ENCODE results near the gene ACIN1. TPM values are rescaled to one million over a fixed set of nuclear protein-coding genes. Genes with fewer than 3 reads are reported as not detected.

ACIN1 gene
- total RNA-seq, 4 donors from 2014 or later, result 78.7 to 217 (median 103) TPM

- Histone ChIP-seq H3K4me3 (no peak overlapping the region), H3K36me3 (peaks cover 53% of the 10 kb centered on the region), H3K27me3 (no peaks in the 10 kb centered on the region), H3K27ac (no peak overlapping the region), H3K9me3 (no peaks in the 10 kb centered on the region), H3K4me1 (peaks cover 27% of the 10 kb centered on the region)
- TF ChIP-seq, protein P1, sequence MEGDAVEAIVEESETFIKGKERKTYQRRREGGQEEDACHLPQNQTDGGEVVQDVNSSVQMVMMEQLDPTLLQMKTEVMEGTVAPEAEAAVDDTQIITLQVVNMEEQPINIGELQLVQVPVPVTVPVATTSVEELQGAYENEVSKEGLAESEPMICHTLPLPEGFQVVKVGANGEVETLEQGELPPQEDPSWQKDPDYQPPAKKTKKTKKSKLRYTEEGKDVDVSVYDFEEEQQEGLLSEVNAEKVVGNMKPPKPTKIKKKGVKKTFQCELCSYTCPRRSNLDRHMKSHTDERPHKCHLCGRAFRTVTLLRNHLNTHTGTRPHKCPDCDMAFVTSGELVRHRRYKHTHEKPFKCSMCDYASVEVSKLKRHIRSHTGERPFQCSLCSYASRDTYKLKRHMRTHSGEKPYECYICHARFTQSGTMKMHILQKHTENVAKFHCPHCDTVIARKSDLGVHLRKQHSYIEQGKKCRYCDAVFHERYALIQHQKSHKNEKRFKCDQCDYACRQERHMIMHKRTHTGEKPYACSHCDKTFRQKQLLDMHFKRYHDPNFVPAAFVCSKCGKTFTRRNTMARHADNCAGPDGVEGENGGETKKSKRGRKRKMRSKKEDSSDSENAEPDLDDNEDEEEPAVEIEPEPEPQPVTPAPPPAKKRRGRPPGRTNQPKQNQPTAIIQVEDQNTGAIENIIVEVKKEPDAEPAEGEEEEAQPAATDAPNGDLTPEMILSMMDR (IDR thresholded peaks at IDR 0.05), result no peak
- no peak for TF ChIP-seq EP300 (IDR thresholded peaks at IDR 0.05)
- TF ChIP-seq POLR2AphosphoS5 (IDR thresholded peaks at IDR 0.05), result no peak
- no peak for TF ChIP-seq POLR2A (IDR thresholded peaks at IDR 0.05)
- peak in 1 of 2 donors; percentile 37 for DNase-seq (ENCODE audit: low spot score in 2 of 2)
- 90% methylated on average over 32 of the region's 32 CpGs for WGBS
Observed at GRCh38 chr14:23058654-23059504, 36.1 kb downstream of the ACIN1 start.

DNA sequence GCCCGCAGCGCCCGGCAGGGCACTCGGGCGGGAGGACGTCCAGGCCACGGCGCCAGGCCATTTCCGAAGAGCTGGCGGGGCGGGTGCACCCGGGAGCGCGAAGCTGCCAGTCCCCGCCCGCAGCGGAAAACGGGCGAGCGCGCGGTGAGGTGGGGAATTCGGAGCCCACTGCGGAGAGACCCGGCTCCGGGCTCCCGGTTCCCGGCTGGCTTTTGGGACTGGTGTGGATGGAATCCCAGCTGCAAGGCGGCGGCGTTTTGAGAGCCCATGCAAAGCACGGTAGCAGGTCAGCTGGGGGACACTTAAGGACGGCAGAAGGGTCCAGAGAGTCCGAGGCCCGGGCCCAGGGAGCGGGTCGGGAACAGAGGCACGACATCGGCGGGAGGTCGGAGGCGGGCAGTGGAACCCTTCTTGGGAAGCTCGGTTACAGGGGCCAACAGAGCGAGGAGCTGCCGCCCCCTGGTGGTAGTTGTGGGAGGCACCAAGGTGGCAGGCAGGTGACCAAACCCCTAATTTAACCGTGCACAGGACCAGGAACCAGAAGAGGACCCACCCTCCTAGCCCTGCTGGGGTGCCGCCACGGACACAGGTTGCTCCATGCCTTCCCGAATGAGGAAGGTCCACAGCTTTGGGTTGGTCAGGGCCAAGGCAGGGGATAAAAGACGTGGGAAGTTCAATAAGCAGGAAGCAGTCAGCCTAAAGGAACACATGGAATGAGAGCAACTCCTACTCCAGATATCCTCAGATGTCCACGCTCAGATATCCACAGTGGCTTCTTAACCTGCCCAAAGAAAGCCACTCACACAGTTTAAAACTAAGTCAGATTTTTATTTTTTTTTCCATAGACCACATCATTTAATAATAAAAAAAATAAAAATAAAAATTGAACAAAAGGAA, 36.9 kb downstream of the ACIN1 start:
- Histone ChIP-seq H3K27ac (no peak overlapping the region), H3K9me3 (no peaks in the 10 kb centered on the region), H3K4me3 (peak overlapping the region; percentile 65), H3K27me3 (no peaks in the 10 kb centered on the region), H3K36me3 (peaks cover 45% of the 10 kb centered on the region), H3K4me1 (peaks cover 27% of the 10 kb centered on the region)
- TF ChIP-seq POLR2AphosphoS5 (IDR thresholded peaks at IDR 0.05) (peak in 1 of 3 donors; percentile 30), POLR2A (IDR thresholded peaks at IDR 0.05) (no peak), EP300 (IDR thresholded peaks at IDR 0.05) (no peak)
- TF ChIP-seq, protein P1 (IDR thresholded peaks at IDR 0.05), result peak; percentile 88 to 94
- DNase-seq (ENCODE audit: low spot score in 2 of 2), result peak; percentile 90 to 95
- WGBS, result 3% methylated on average over 13 of the region's 51 CpGs

DNA sequence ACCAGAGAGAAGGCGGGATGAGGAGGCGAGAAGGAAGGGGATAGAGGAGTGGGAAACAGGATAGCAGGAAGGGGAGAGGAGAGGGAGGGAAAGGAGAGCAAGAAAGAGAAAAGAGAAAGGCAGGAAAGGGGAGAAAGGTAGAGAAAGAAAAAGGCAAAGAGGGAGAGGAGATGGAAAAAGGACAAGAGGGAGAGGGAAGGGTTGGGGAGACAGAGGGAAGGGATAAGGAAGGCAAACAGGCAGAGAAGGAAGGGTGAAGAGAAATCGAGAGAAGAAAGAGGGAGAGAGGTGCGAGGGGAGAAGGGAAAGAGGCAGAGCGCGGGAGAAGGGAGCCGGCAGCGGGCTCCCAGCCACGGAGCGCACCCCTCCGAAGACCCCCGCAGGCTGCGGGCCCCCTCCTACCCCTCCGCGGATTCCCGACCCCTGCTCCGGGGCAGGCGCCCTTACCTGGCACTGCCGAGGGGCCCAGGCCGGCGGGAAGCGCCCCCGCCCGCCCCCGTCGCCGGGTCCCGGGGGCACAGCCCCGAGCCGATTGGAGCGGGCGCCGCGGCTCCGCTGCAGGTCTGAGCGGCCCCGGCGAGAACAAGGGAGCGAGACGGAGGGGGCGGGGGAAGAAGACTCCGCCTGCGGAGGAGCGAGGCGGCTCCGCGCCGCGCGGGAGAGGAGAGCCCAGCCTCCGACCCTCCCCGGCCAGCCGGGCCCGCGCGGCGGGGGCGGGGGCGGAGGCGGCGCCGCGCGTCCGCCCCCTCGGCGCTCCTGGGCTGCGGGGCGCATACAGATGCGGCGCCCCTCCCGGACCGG, 37.8 kb downstream of the ACIN1 start, which contains the start of gene CDH24:
TSS of gene CDH24 (minus strand) at position 565 of the 801 bp plus-strand sequence. CDS start 1,787 bp downstream, outside the sequence.
- WGBS, result 5% methylated on average over 23 of the region's 73 CpGs
- Histone ChIP-seq H3K27ac (no peak within 1 kb of the TSS), H3K9me3 (no peaks in the 10 kb centered on the region), H3K4me1 (peaks cover 22% of the 10 kb centered on the region), H3K36me3 (peaks cover 36% of the 10 kb centered on the region), H3K27me3 (no peaks in the 10 kb centered on the region), H3K4me3 (peak within 1 kb of the TSS; percentile 65)
- DNase-seq (ENCODE audit: low spot score in 2 of 2), result peak in 1 of 2 donors; percentile 86
- TF ChIP-seq, protein P1 (IDR thresholded peaks at IDR 0.05), result no peak
- TF ChIP-seq POLR2AphosphoS5 (IDR thresholded peaks at IDR 0.05) (no peak), EP300 (IDR thresholded peaks at IDR 0.05) (no peak), POLR2A (IDR thresholded peaks at IDR 0.05) (no peak)

- Histone ChIP-seq H3K4me3 (peak overlapping the region; percentile 65), H3K9me3 (no peaks in the 10 kb centered on the region), H3K27ac (no peak overlapping the region), H3K27me3 (no peaks in the 10 kb centered on the region), H3K4me1 (peaks cover 20% of the 10 kb centered on the region), H3K36me3 (peaks cover 28% of the 10 kb centered on the region)
- no peak for TF ChIP-seq POLR2A (IDR thresholded peaks at IDR 0.05)
- TF ChIP-seq, protein P1 (IDR thresholded peaks at IDR 0.05), result peak; percentile 17 to 63
- WGBS, result 11% methylated on average over 17 of the region's 17 CpGs
- DNase-seq (ENCODE audit: low spot score in 2 of 2), result no peak
Observed at GRCh38 chr14:23056145-23056955, 38.6 kb downstream of the ACIN1 start.
